K562 treated with DMSO at 1 percent for 4 hours (cell line): ENCODE measurements around the gene TNS4. TPM values are rescaled to one million over a fixed set of nuclear protein-coding genes. Genes with fewer than 3 reads are reported as not detected.

Experiments used
- total RNA-seq: library from RNA; unstranded; fragments of 300-600 nt; gene quantifications from 2 replicates; pipeline ENCODE4 v1.2.3, GENCODE V29; 2022; ENCODE audit not compliant: insufficient read depth

Gene TNS4
- total RNA-seq = 0.13 TPM in 1 of 2 replicates, not detected in the other

GRCh38 chr17:40501499-40501911 lies at the start of gene TNS4:
Gene TNS4, minus strand, starts transcription at chr17:40501623. Its CDS starts 5,198 bp downstream, at chr17:40496425.

GRCh38 chr17:40443196-40443987 lies 58.0 kb downstream of the TNS4 start, which contains the start of gene IGFBP4:
Gene IGFBP4, plus strand, starts transcription at chr17:40443450. Its CDS starts 286 bp downstream, at chr17:40443736.

Other genes starting within 250 kb of the TNS4 start
- gene CDC6, start 213.7 kb downstream of the TNS4 start, total RNA-seq = 66.1 and 66.2 TPM in 2 replicates
- 17.8 and 17.9 TPM in 2 replicates for gene RARA, start 192.4 kb downstream of the TNS4 start, total RNA-seq
- gene GJD3, start 136.9 kb downstream of the TNS4 start, total RNA-seq = 10.8 and 14.0 TPM in 2 replicates
- gene TOP2A, start 83.7 kb downstream of the TNS4 start, total RNA-seq = 153 and 167 TPM in 2 replicates
- 183 and 189 TPM in 2 replicates for gene IGFBP4, start 58.2 kb downstream of the TNS4 start, total RNA-seq
- 0.38 TPM in 1 of 2 replicates, not detected in the other for gene CCR7, start 63.8 kb upstream of the TNS4 start, total RNA-seq
- gene SMARCE1, start 146.2 kb upstream of the TNS4 start, total RNA-seq = 58.8 and 60.4 TPM in 2 replicates
- gene KRT222, start 163.6 kb upstream of the TNS4 start, total RNA-seq = not detected in 2 replicates
- gene KRT24, start 202.1 kb upstream of the TNS4 start, total RNA-seq = not detected in 2 replicates